Thymus (tissue), 11 donors: ENCODE measurements around the gene WBP1L. TPM values are rescaled to one million over a fixed set of nuclear protein-coding genes. Genes with fewer than 3 reads are reported as not detected.

ENCODE experiments used
- DNase-seq, 9 donors: peaks; one replicate each; pipeline ENCODE4 v3.0.0-alpha.2; 2013; ENCODE audit warnings: low spot score in 9 of 9, low read depth in 6 of 9, missing footprints in 1 of 9
- H3K27ac ChIP-seq, 2 donors: one replicate each; pipeline ENCODE4 v1.5.1; 2013; ENCODE audit warnings: control low read depth in 1 of 2, low read depth in 1 of 2, low read length in 1 of 2, mild to moderate bottlenecking in 1 of 2, moderate library complexity in 1 of 2
- H3K27me3 ChIP-seq, 2 donors: one replicate each; pipeline ENCODE4 v1.5.1; 2013; ENCODE audit warnings: low read length in 1 of 2; ENCODE audit not compliant: control insufficient read depth in 2 of 2, insufficient read depth in 1 of 2
- H3K36me3 ChIP-seq, 2 donors: one replicate each; pipeline ENCODE4 v1.5.1; 2013; ENCODE audit warnings: low read length in 1 of 2, mild to moderate bottlenecking in 1 of 2, moderate library complexity in 1 of 2; ENCODE audit not compliant: control insufficient read depth in 2 of 2, insufficient read depth in 2 of 2
- H3K4me1 ChIP-seq, 2 donors: one replicate each; pipeline ENCODE4 v1.5.1; 2013; ENCODE audit warnings: low read length in 2 of 2; ENCODE audit not compliant: control insufficient read depth in 2 of 2, insufficient read depth in 2 of 2
- H3K4me3 ChIP-seq, 2 donors: one replicate each; pipeline ENCODE4 v1.5.1; 2013; ENCODE audit warnings: low read length in 2 of 2, control low read depth in 1 of 2, mild to moderate bottlenecking in 1 of 2
- H3K9me3 ChIP-seq, 2 donors: one replicate each; pipeline ENCODE4 v1.5.1; 2013; ENCODE audit warnings: low read length in 1 of 2, mild to moderate bottlenecking in 1 of 2; ENCODE audit not compliant: control insufficient read depth in 2 of 2, insufficient read depth in 1 of 2
- WGBS: extraction: QIAGEN DNeasy Blood & Tissue Kit; methylation state at CpG from one replicate; pipeline ENCODE4 v1.1.7; 2013; 5-methylcytosine and 5-hydroxymethylcytosine counted together
- polyA plus RNA-seq: library from polyadenylated mRNA; stranded (reverse); fragments of 200-250 nt; gene quantifications from one replicate; pipeline ENCODE4 v1.2.3, GENCODE V29; 2013
- total RNA-seq: library from RNA; stranded (reverse); fragments of 120-200 nt; gene quantifications from one replicate; pipeline ENCODE4 v1.2.4, GENCODE V29; 2013
- donor health status: healthy.

The WBP1L gene
- total and polyA plus RNA-seq, 2 donors = 30.7 to 75.9 TPM

- H3K27ac ChIP-seq = no peak overlapping the region
- no peak overlapping the region for H3K4me3 ChIP-seq
- no peaks in the 10 kb centered on the region for H3K27me3 ChIP-seq
- H3K36me3 ChIP-seq = peaks cover 2 to 8% of the 10 kb centered on the region in 2 donors
- DNase-seq = no peak
- no peaks in the 10 kb centered on the region for H3K9me3 ChIP-seq
- H3K4me1 ChIP-seq = peaks cover 0 to 3% of the 10 kb centered on the region in 2 donors
- WGBS = 85% methylated on average over 2 of the region's 2 CpGs
Measured at GRCh38 chr10:102705531-102705930, 38.2 kb upstream of the WBP1L start.

GRCh38 chr10:102710609-102711008 lies 33.1 kb upstream of the WBP1L start:
- DNase-seq = peak in 1 of 9 donors; percentile 35
- Histone ChIP-seq H3K4me1 (peaks cover 9 to 15% of the 10 kb centered on the region in 2 donors), H3K27ac (no peak overlapping the region), H3K27me3 (no peaks in the 10 kb centered on the region), H3K4me3 (no peak overlapping the region), H3K36me3 (no peaks in the 10 kb centered on the region), H3K9me3 (peaks cover 0 to 2% of the 10 kb centered on the region in 2 donors)
- WGBS = 75% methylated on average over 4 of the region's 4 CpGs

DNA sequence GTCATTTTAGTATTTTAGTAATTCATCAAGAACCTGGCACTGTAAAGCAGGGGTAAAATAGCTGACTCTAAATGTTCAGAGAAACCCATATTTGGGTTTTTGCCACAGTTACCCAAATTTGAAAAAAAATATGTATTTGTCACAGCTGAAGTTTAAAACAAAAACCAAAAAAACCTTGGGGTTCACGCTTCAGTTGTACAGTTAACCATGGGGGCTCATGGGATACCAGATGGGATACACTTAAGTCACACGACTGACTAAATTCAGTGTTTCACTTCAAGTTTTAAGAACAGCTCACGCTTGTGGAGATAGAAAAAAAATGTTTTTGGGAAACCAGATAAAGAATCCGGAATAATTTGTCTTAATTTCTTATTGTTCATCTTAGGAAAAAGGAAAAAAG lies 31.7 kb upstream of the WBP1L start:
- Histone ChIP-seq H3K9me3 (peaks cover 0 to 2% of the 10 kb centered on the region in 2 donors), H3K4me3 (no peak overlapping the region), H3K4me1 (peaks cover 11 to 26% of the 10 kb centered on the region in 2 donors), H3K36me3 (no peaks in the 10 kb centered on the region), H3K27me3 (no peaks in the 10 kb centered on the region), H3K27ac (no peak overlapping the region)
- WGBS = 94% methylated on average over 4 of the region's 4 CpGs
- no peak for DNase-seq

DNA sequence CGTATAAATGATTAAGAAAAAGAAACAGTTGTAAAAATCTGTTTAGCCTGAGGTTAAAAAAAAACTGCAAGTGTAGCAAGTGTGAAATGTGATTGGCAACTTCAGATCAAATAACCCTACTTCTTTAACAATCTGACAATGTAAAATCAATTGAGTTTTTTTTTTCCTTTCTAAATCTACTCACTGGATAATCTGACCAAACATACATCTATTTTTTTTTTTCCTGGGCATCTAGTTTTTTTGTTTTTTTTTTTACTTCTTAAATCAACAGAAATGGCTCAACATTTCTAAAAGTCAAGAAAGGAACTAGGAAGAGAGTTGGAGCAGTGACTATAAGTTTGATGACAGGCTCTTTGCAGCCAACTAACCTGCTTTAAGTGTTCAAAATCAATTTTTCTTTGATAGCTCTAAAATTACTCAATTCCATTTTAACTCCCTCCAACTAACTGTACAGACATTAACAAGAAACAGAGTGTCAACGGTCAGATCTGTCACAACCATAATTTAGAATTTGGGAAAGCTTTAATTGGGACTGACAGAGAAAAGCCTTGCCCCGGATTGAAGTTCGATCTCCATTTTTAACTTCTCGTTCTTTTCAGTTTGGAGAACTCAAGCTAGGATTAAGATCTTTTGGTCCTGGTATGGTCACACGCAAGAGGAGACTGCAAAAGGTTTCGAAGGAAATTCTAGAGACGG lies 30.8 kb upstream of the WBP1L start:
- Histone ChIP-seq H3K4me3 (peak overlapping the region; percentile 86 to 88), H3K27me3 (no peaks in the 10 kb centered on the region), H3K27ac (peak overlapping the region in 1 of 2 donors; percentile 78), H3K9me3 (peaks cover 0 to 2% of the 10 kb centered on the region in 2 donors), H3K36me3 (peaks cover 3 to 6% of the 10 kb centered on the region in 2 donors), H3K4me1 (peaks cover 18 to 35% of the 10 kb centered on the region in 2 donors)
- peak in 1 of 9 donors; percentile 27 for DNase-seq
- 9% methylated on average over 8 of the region's 8 CpGs for WGBS

DNA sequence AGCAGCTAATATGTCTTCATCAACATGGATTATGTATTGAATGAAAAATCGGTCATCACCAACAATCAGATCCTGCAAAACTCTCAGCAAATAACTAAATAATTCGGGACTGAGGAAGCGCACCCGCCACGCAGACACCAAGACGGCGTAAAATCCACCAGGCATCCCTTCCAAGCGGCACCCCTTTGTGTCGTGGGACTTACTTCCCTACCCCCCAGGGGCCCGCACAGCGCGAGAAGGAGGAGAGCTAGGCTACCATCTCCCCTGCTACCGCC lies 30.3 kb upstream of the WBP1L start:
- Histone ChIP-seq H3K4me1 (peaks cover 22 to 40% of the 10 kb centered on the region in 2 donors), H3K9me3 (peaks cover 0 to 2% of the 10 kb centered on the region in 2 donors), H3K27ac (peak overlapping the region; percentile 78 to 90), H3K4me3 (peak overlapping the region; percentile 86 to 88), H3K36me3 (peaks cover 3 to 6% of the 10 kb centered on the region in 2 donors), H3K27me3 (no peaks in the 10 kb centered on the region)
- under 1% methylated on average over 13 of the region's 13 CpGs for WGBS
- DNase-seq = no peak

GRCh38 chr10:102713814-102714620 lies 29.7 kb upstream of the WBP1L start, which contains the start of gene ARL3:
TSS of gene ARL3 (minus strand) at chr10:102714397. CDS start at chr10:102714275, 122 bp downstream.
- no peaks in the 10 kb centered on the region for H3K27me3 ChIP-seq
- under 1% methylated on average over 62 of the region's 62 CpGs for WGBS
- H3K4me3 ChIP-seq = peak within 1 kb of the TSS; percentile 86 to 88
- H3K4me1 ChIP-seq = peaks cover 25 to 45% of the 10 kb centered on the region in 2 donors
- peak; percentile 79 to 96 (median 91) for DNase-seq
- H3K9me3 ChIP-seq = peaks cover 0 to 2% of the 10 kb centered on the region in 2 donors
- peaks cover 3 to 6% of the 10 kb centered on the region in 2 donors for H3K36me3 ChIP-seq
- peak within 1 kb of the TSS; percentile 78 to 90 for H3K27ac ChIP-seq

DNA sequence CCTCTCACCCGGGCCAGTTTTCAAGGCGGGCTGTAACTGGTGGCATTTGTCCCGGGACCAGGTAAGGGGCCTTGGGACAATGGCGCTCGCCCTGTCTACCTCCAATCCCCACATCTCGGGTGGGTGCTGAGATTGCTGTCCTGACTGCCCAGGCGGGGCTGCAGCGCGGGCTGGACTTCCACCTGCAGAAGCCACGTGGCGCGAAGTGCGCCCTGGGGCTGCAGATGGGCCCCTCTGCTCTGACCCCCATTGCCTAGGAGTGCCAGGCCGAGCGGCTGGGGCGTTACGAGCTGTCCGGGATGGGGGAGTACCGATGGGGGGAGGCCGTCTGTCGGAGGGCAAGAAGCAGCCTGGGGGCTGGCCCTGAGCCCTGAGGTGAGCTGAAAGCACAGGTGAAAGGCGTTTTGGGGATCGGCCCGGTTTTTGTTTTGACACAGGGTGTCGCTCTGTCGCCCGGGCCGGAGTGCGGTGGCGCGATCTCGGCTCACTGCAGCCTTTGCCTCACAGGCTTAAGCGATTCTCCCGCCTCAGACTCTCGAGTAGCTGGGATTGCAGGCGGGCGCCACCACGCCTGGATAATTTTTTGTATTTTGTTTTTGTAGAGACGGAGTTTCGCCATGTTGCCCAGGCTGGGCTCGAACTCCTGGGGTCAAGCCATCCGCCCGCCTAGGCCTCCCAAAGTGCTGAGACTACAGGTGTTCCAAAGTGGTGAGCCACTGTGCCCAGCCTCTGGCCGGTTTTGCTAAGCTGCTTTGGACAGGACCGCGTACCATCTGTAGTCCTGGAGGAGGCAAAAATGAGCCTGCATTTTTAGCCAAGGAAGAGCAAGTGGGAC lies 28.9 kb upstream of the WBP1L start, which contains the start of gene SFXN2:
Gene SFXN2, plus strand, starts transcription at position 16 of the 835 bp plus-strand sequence. CDS start 12,001 bp downstream, outside the sequence.
- DNase-seq = peak in 4 of 9 donors; percentile 31 to 69 (median 40)

DNA sequence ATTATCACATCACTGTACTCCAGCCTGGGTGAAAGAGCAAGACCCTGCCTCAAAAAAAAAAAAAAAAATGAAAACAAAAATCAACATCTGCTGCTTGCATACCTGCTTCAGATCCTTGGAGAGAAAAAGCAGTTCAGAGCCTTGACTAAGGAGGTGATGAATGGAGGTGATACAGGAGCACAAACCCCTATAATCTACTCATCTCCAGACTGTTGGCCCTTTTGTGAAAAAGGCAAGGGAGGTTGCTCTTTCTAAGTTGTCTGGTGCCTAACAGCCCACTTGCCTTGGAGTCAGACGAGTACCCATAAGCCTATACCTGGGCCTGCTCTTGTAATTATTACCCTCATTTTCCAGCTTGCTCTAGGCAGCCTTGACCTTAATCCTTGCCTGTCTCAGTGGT lies 27.9 kb upstream of the WBP1L start:
- H3K36me3 ChIP-seq = peaks cover 3 to 10% of the 10 kb centered on the region in 2 donors
- H3K27me3 ChIP-seq = no peaks in the 10 kb centered on the region
- H3K4me1 ChIP-seq = peaks cover 22 to 49% of the 10 kb centered on the region in 2 donors
- no peak for DNase-seq
- H3K4me3 ChIP-seq = no peak overlapping the region
- peaks cover 0 to 2% of the 10 kb centered on the region in 2 donors for H3K9me3 ChIP-seq
- peak overlapping the region in 1 of 2 donors; percentile 53 for H3K27ac ChIP-seq
- 92% methylated on average over 1 of the region's 1 CpG for WGBS

More for the DNA sequence above, 28.9 kb upstream of the WBP1L start, which contains the start of gene SFXN2:
- Histone ChIP-seq H3K27me3 (no peaks in the 10 kb centered on the region), H3K27ac (peak within 1 kb of the TSS; percentile 78 to 90), H3K36me3 (peaks cover 3 to 6% of the 10 kb centered on the region in 2 donors), H3K4me1 (peaks cover 25 to 51% of the 10 kb centered on the region in 2 donors), H3K9me3 (peaks cover 0 to 2% of the 10 kb centered on the region in 2 donors), H3K4me3 (peak within 1 kb of the TSS; percentile 86 to 88)
- 8% methylated on average over 46 of the region's 46 CpGs for WGBS
